Gastrocnemius medialis (tissue), 4 donors: ENCODE results near the gene CORO1A.

Source experiments
- POLR2A ChIP-seq, 2 donors: fragments of 450-650 bp; IDR thresholded peaks; one replicate each; pipeline ENCODE4 v1.6.1; 2017; ENCODE audit warnings: antibody characterized with exemption in 2 of 2, mild to moderate bottlenecking in 2 of 2, moderate library complexity in 2 of 2
- TF ChIP-seq, protein P1 (sequence below), 5 experiments: fragments of 450-650 bp in 3 of 5; fragments of 200-600 bp in 2 of 5; sonication (generic) in 2 of 5; IDR thresholded peaks in 4 of 5; conservative IDR thresholded peaks in 1 of 5; 1 replicate in 4 of 5; 2 replicates in 1 of 5; pipeline ENCODE4 v1.5.1; 2016 to 2019; ENCODE audit warnings: antibody characterized with exemption in 5 of 5, mild to moderate bottlenecking in 3 of 5, moderate library complexity in 3 of 5

DNA sequence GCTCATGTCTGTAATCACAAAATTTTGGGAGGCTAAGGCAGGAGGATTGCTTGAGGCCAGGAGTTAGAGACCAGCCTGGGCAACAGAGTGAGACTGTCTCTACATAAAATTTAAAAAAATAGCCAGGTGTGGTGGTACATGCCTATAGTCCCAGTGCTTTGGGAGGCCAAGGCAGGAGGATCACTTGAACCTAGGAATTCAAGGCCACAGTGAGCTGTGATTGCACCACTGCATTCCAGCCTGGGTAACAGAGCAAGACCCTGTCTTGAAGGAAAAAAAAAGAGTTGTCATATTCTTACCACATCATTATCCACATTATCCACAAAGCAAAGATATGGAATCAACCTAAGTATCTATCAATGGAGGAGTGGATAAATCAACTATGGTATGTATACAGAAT lies 39.4 kb upstream of the CORO1A start:
- TF ChIP-seq, protein P1, sequence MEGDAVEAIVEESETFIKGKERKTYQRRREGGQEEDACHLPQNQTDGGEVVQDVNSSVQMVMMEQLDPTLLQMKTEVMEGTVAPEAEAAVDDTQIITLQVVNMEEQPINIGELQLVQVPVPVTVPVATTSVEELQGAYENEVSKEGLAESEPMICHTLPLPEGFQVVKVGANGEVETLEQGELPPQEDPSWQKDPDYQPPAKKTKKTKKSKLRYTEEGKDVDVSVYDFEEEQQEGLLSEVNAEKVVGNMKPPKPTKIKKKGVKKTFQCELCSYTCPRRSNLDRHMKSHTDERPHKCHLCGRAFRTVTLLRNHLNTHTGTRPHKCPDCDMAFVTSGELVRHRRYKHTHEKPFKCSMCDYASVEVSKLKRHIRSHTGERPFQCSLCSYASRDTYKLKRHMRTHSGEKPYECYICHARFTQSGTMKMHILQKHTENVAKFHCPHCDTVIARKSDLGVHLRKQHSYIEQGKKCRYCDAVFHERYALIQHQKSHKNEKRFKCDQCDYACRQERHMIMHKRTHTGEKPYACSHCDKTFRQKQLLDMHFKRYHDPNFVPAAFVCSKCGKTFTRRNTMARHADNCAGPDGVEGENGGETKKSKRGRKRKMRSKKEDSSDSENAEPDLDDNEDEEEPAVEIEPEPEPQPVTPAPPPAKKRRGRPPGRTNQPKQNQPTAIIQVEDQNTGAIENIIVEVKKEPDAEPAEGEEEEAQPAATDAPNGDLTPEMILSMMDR (IDR thresholded peaks at IDR 0.05 in 4 of 5, conservative IDR thresholded peaks at IDR 0.05 in 1 of 5), result no peak
- TF ChIP-seq POLR2A (IDR thresholded peaks at IDR 0.05), result no peak
